Ishikawa (cell line): Measurements from ENCODE around the gene SCD5.

Source experiments
- CEBPB ChIP-seq: IDR thresholded peaks from 2 replicates; pipeline ENCODE4 v1.6.1; 2012
- CREB1 ChIP-seq: IDR thresholded peaks from 2 replicates; pipeline ENCODE4 v1.6.1; 2012; ENCODE audit warnings: low read depth
- EGR1 ChIP-seq: IDR thresholded peaks from 2 replicates; pipeline ENCODE4 v1.6.1; 2012
- EP300 ChIP-seq: IDR thresholded peaks from 2 replicates; pipeline ENCODE4 v1.6.1; 2012; ENCODE audit warnings: borderline replicate concordance
- FOXM1 ChIP-seq: IDR thresholded peaks from 2 replicates; pipeline ENCODE4 v1.6.1; 2012; ENCODE audit warnings: low read depth, borderline replicate concordance
- MAX ChIP-seq: IDR thresholded peaks from 2 replicates; pipeline ENCODE4 v1.6.1; 2012
- NFIC ChIP-seq: IDR thresholded peaks from 2 replicates; pipeline ENCODE4 v1.6.1; 2012
- RAD21 ChIP-seq: IDR thresholded peaks from 2 replicates; pipeline ENCODE4 v1.6.1; 2012; ENCODE audit warnings: low read depth
- REST ChIP-seq: IDR thresholded peaks from 2 replicates; pipeline ENCODE4 v1.6.1; 2012; ENCODE audit warnings: low read depth, mild to moderate bottlenecking
- TAF1 ChIP-seq: IDR thresholded peaks from 2 replicates; pipeline ENCODE4 v1.6.1; 2012; ENCODE audit warnings: low read depth, mild to moderate bottlenecking
- TCF12 ChIP-seq: IDR thresholded peaks from 2 replicates; pipeline ENCODE4 v1.6.1; 2012; ENCODE audit warnings: low read depth
- TEAD4 ChIP-seq: IDR thresholded peaks from 2 replicates; pipeline ENCODE4 v1.6.1; 2012
- USF1 ChIP-seq: IDR thresholded peaks from 2 replicates; pipeline ENCODE4 v1.6.1; 2012
- YY1 ChIP-seq: IDR thresholded peaks from 2 replicates; pipeline ENCODE4 v1.6.1; 2012; ENCODE audit warnings: low read depth
- ZBTB7A ChIP-seq: IDR thresholded peaks from 2 replicates; pipeline ENCODE4 v1.6.1; 2012; ENCODE audit warnings: low read depth

The SCD5 gene

GRCh38 chr4:82599336-82599735, 199.3 kb downstream of the SCD5 start:
- TF ChIP-seq CEBPB = no peak
- TF ChIP-seq RAD21 = peak; percentile 55
- TF ChIP-seq REST = no peak

DNA sequence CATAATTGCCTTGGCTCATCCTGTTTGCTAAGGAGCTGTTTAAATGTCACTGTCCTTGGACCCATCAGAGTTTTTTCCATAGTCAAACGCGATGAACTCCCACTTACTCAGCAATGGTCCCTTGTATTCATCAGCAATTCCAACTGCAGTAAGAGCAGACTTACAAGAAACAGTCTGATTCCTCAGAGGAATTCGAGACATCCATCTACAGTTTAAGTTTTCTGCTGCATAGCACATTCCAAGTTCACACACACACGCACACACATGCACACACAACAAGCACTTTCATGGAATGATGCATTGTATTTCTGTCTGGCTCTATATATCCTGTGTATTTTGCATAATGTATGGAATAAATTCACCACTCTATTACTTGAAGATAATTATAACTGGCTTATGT, 204.1 kb downstream of the SCD5 start:
- TF ChIP-seq TEAD4 (no peak), ZBTB7A (no peak), EGR1 (no peak), CREB1 (no peak), TCF12 (no peak)

GRCh38 chr4:82593411-82593810, 205.2 kb downstream of the SCD5 start:
- TF ChIP-seq USF1 (no peak), RAD21 (no peak), NFIC (no peak), CEBPB (no peak)

- no peak for TF ChIP-seq TEAD4
- no peak for TF ChIP-seq YY1
- TF ChIP-seq CREB1 = no peak
- no peak for TF ChIP-seq EGR1
- TF ChIP-seq FOXM1 = no peak
- no peak for TF ChIP-seq EP300
- no peak for TF ChIP-seq USF1
- TF ChIP-seq TAF1 = no peak
- no peak for TF ChIP-seq NFIC
- TF ChIP-seq ZBTB7A = no peak
- TF ChIP-seq REST = no peak
- TF ChIP-seq RAD21 = no peak
- no peak for TF ChIP-seq CEBPB
Observed at GRCh38 chr4:82592639-82593038, 206.0 kb downstream of the SCD5 start.

DNA sequence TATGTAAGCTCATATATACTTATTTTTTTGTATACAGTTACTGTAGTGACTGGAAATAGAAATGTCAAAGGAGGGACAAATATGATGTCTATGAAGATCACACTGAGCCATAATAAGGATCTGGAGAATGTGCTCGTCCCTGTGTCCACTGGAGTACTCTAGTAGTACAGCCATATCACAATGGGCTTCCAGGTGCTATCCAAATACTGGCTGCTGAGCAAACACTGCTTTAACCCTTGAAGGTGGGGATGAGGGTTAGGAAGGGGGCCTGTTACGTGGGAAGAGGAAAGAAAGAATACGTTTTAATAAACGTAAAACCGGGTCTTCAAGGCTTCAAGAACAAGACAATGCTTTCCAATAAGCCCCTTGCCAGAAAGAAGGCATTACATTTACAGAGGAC, 207.0 kb downstream of the SCD5 start:
- TF ChIP-seq FOXM1 = no peak
- TF ChIP-seq ZBTB7A = no peak
- no peak for TF ChIP-seq EP300

DNA sequence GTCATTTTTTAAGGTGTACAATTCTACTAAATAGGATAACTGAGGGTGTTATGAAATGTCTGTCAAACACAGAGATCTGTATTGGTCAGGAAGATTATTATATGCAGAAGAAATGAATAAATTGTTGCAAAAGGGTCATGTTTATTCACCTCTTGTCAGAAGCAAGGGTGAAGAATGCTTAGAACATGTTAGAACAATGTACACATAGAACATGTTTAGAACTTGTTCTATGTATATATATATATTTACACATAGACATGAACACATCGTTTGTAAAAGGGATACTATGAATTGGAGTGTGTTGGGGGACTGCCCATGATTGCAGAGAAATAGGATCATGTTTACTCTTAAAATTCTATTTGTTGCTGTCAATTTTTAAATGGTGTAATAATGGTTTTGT, 208.8 kb downstream of the SCD5 start:
- TF ChIP-seq TCF12 (no peak), YY1 (no peak), TAF1 (no peak), TEAD4 (no peak), FOXM1 (no peak), NFIC (no peak), USF1 (no peak), REST (no peak), EP300 (no peak), CREB1 (no peak), RAD21 (no peak), MAX (no peak), ZBTB7A (no peak)
